OCI-LY7 (cell line): ENCODE results near the gene FAM120A. TPM values are rescaled to one million over a fixed set of nuclear protein-coding genes. Genes with fewer than 3 reads are reported as not detected.

Source experiments
- BruUV-seq: library from RNA; stranded (reverse); fragments of 400-500 nt; replicated peaks from 2 replicates; lab custom pipeline; 2021; lab: Mats Ljungman, UMichigan
- CTCF ChIA-PET: fragments of 300-600 bp; sonication (Branson Sonifier 250); formaldehyde crosslinking; loops from one replicate; lab custom pipeline; 2022; ENCODE audit warnings: antibody characterized with exemption; ENCODE audit not compliant: unreplicated experiment; lab: Charles Lee
- POLR2A ChIA-PET: fragments of 300-600 bp; sonication (Branson Sonifier 250); formaldehyde crosslinking; loops from one replicate; lab custom pipeline; 2022; ENCODE audit warnings: antibody characterized with exemption; lab: Charles Lee
- DNase-seq: peaks from one replicate; pipeline ENCODE4 v3.0.0-alpha.2; 2015; ENCODE audit warnings: low spot score
- H2AFZ ChIP-seq: fragments of 200-600 bp; sonication (generic), shearing (Covaris generic); 2 replicates; pipeline ENCODE4 v1.6.1; 2014; ENCODE audit warnings: mild to moderate bottlenecking, antibody characterized with exemption, low read length, moderate library complexity
- H3K27ac ChIP-seq: fragments of 200-600 bp; sonication (generic); 2 replicates; pipeline ENCODE4 v1.5.1; 2014; ENCODE audit warnings: mixed run types, low read depth, mild to moderate bottlenecking, moderate library complexity, low read length, inconsistent platforms; ENCODE audit not compliant: poor library complexity, severe bottlenecking
- H3K36me3 ChIP-seq: fragments of 200-600 bp; sonication (generic); 2 replicates; pipeline ENCODE4 v1.6.1; 2014; ENCODE audit warnings: mild to moderate bottlenecking, antibody characterized with exemption, low read length, moderate library complexity, mixed read lengths; ENCODE audit not compliant: insufficient read depth
- H3K4me1 ChIP-seq: fragments of 200-600 bp; sonication (generic); 2 replicates; pipeline ENCODE4 v1.5.1; 2014; ENCODE audit warnings: mild to moderate bottlenecking, low read length; ENCODE audit not compliant: insufficient read depth, poor library complexity, severe bottlenecking
- H3K4me2 ChIP-seq: fragments of 200-600 bp; sonication (generic); 2 replicates; pipeline ENCODE4 v1.6.1; 2014; ENCODE audit warnings: mild to moderate bottlenecking, low read length
- H3K4me3 ChIP-seq: fragments of 200-600 bp; sonication (generic); 2 replicates; pipeline ENCODE4 v1.5.1; 2014; ENCODE audit warnings: mild to moderate bottlenecking, low read depth, low read length; ENCODE audit not compliant: poor library complexity, severe bottlenecking
- H3K79me2 ChIP-seq: fragments of 200-600 bp; sonication (generic); 2 replicates; pipeline ENCODE4 v1.6.1; 2016; ENCODE audit warnings: low read depth, mild to moderate bottlenecking, low read length, moderate library complexity, mixed read lengths; ENCODE audit not compliant: insufficient read depth
- H3K9me2 ChIP-seq: fragments of 200-600 bp; sonication (generic); 2 replicates; pipeline ENCODE4 v1.6.1; 2016; ENCODE audit warnings: mild to moderate bottlenecking, low read length, mixed read lengths; ENCODE audit not compliant: insufficient read depth
- H3K9me3 ChIP-seq: fragments of 200-600 bp; sonication (generic); 2 replicates; pipeline ENCODE4 v1.6.1; 2014; ENCODE audit warnings: mild to moderate bottlenecking, mixed run types, low read length, mixed read lengths
- H4K20me1 ChIP-seq: fragments of 200-600 bp; sonication (generic); 2 replicates; pipeline ENCODE4 v1.6.1; 2014; ENCODE audit warnings: mild to moderate bottlenecking, antibody characterized with exemption, low read length, moderate library complexity, mixed read lengths; ENCODE audit not compliant: insufficient read depth
- CTCF ChIP-seq: fragments of 200-600 bp; sonication (generic); conservative IDR thresholded peaks from 2 replicates; pipeline ENCODE4 v1.5.1; 2014; ENCODE audit warnings: mild to moderate bottlenecking, antibody characterized with exemption, low read length, moderate library complexity, mixed read lengths
- EZH2phosphoT487 ChIP-seq: fragments of 200-600 bp; sonication (generic); IDR thresholded peaks from 2 replicates; pipeline ENCODE4 v1.6.1; 2018; ENCODE audit warnings: low read depth, borderline replicate concordance, mild to moderate bottlenecking, mixed run types, antibody characterized with exemption, low read length, moderate library complexity, mixed read lengths
- intact Hi-C: fragments of 100-400 bp; cut with micrococcal nuclease; formaldehyde crosslinking; loops from one replicate; pipeline ENCODE4 v1.10.0; 2022; ENCODE audit not compliant: unreplicated experiment
- total RNA-seq, 2 experiments: library from RNA; depleted of rRNA in 1 of 2; stranded (reverse); fragments of >200 nt in 1 of 2; shearing (Covaris generic) in 1 of 2; gene quantifications; 2 replicates each; pipeline ENCODE4 v1.2.3, GENCODE V29; 2014 to 2022

FAM120A gene
- total RNA-seq, 2 experiments from 2014 or later, result 81.9 to 104 TPM

DNA sequence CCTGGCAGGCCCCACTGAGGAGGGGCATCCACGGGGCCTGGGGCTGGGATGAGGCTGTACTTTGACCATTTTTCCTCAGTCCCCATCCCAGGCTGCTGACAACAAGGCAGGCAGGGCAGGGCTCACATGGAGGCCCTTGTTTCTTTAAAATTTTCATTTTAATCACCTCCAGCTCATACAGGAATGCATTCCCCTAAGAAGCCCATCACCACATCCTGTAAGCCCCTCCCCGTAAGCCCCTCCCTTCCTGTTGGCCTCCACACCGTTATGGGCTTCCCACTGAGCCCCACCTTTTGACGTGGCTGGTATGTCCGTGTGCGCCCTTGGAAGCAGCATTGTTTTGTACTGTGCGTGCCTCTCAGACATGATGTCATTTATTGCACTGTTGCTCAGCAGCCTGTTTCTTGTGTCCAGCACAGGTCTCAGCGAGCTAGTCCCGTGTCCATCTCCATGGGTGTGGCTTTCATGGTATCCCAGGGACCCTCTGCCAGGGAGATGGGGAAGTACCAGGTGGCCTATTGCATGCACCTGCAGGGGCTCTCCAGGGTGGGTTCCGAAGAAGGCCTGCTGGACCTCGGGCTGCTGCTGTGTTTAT, 147.3 kb downstream of the FAM120A start:
- no peak for DNase-seq
- Histone ChIP-seq H4K20me1 (no peaks in the 10 kb centered on the region), H3K4me1 (peaks cover 9% of the 10 kb centered on the region), H3K27ac (no peak overlapping the region), H3K9me2 (no peaks in the 10 kb centered on the region), H3K36me3 (no peaks in the 10 kb centered on the region), H2AFZ (no peak overlapping the region), H3K9me3 (no peaks in the 10 kb centered on the region), H3K79me2 (no peaks in the 10 kb centered on the region), H3K4me2 (no peak overlapping the region), H3K4me3 (no peak overlapping the region)
- intact Hi-C loops, result no loop called here
- BruUV-seq, result no TSS peak
- TF ChIP-seq CTCF, result no peak
- TF ChIP-seq EZH2phosphoT487, result no peak
- CTCF ChIA-PET, result no interaction called here
- POLR2A ChIA-PET, result no interaction called here

- no peak overlapping the region for H3K4me3 ChIP-seq
- no peak overlapping the region for H3K4me2 ChIP-seq
- no peaks in the 10 kb centered on the region for H3K79me2 ChIP-seq
- TF ChIP-seq EZH2phosphoT487 (no peak), CTCF (no peak)
- no peaks in the 10 kb centered on the region for H3K9me3 ChIP-seq
- ChIA-PET POLR2A (no interaction called here), CTCF (no interaction called here)
- no peak for DNase-seq
- H3K9me2 ChIP-seq, result no peaks in the 10 kb centered on the region
- no TSS peak for BruUV-seq
- no peak overlapping the region for H3K27ac ChIP-seq
- no peaks in the 10 kb centered on the region for H4K20me1 ChIP-seq
- H3K36me3 ChIP-seq, result no peaks in the 10 kb centered on the region
- peaks cover 9% of the 10 kb centered on the region for H3K4me1 ChIP-seq
- intact Hi-C loops, result no loop called here
- H2AFZ ChIP-seq, result no peak overlapping the region
These were observed 148.3 kb downstream of the FAM120A start for GRCh38 chr9:93599571-93600403.

DNA sequence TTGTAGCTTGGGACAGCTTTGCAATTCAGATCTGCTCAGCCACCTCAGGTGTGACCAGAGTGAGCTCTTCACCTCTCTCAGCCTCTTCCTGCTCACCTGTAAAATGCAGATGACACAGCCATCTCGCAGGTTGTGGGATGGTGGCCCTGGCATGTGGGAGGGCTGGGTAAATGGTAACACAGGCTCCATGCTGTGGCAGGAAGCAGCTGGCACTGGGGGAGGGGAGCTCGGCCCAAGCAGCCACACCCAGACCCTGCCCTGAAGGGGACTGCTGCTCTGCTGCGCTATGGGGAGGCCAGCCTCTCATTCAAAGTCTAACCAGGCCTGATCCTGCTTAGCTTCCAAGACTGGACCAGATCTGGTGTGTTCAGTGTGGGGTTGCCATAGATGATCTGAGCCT, 149.0 kb downstream of the FAM120A start:
- H3K79me2 ChIP-seq, result no peaks in the 10 kb centered on the region

More for the DNA sequence above, 149.0 kb downstream of the FAM120A start:
- Histone ChIP-seq H3K36me3 (no peaks in the 10 kb centered on the region), H3K9me3 (no peaks in the 10 kb centered on the region), H3K9me2 (no peaks in the 10 kb centered on the region), H3K4me1 (peaks cover 9% of the 10 kb centered on the region), H3K4me3 (no peak overlapping the region), H4K20me1 (no peaks in the 10 kb centered on the region), H3K4me2 (no peak overlapping the region), H2AFZ (no peak overlapping the region), H3K27ac (no peak overlapping the region)
- BruUV-seq, result no TSS peak
- no peak for TF ChIP-seq CTCF
- TF ChIP-seq EZH2phosphoT487, result no peak
- peak; percentile 25 for DNase-seq
- intact Hi-C loops, result no loop called here
- CTCF ChIA-PET, result interaction anchor here (0.6 kb wide), 1 partner anchor 11 kb away, joined by 4 read pairs; no protein-coding TSS in a partner anchor
- POLR2A ChIA-PET, result no interaction called here
